ENCODE measurements around the gene RXFP1. TPM values are rescaled to one million over a fixed set of nuclear protein-coding genes. Genes with fewer than 3 reads are reported as not detected.
A peak's percentile ranks its signal among the peaks of the same experiment; 100 is the strongest.

RXFP1 gene
- total RNA-seq, result not detected

DNA sequence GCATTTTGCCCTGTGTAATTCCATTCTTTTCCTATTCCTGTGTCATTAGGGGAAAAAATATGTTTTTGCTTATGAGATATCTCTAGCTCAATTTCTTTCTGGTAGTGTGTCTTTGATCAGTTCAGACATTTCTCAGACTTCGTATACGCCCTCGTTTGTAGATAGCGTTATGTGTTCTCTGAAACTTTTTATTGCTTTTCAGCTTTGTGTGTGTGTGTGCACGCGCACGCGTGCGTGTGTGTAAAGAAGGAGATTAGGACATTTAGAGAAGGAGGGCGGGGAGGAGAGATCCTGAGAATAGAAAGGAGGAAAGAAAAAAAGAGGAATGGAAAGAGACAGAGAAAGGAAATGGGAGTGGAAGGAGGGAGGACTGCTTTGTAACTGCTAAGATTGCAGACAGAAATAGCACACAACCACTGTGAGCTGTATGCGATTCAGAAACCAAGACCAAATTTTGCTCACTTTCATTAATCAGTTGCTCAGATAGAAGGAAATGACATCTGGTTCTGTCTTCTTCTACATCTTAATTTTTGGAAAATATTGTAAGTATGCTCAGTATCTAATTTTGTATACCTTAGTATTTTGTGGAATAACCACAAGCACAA is at the start of gene RXFP1:
RXFP1 (plus strand) TSS at position 399 of the 605 bp plus-strand sequence; CDS start at position 494, 95 bp downstream.
- H3K36me3 Mint-ChIP-seq (ENCODE audit: insufficient read depth in 2 of 2), result no peaks in the 10 kb centered on the region
- no peak within 1 kb of the TSS for H3K27ac Mint-ChIP-seq
- peaks cover 7% of the 10 kb centered on the region for H3K27me3 Mint-ChIP-seq (ENCODE audit: low read depth)
- H3K4me1 Mint-ChIP-seq (ENCODE audit: low read depth), result no peaks in the 10 kb centered on the region
- ATAC-seq (replicated peaks in 1 of 2) (no peak), DNase-seq (no peak)
- no peaks in the 10 kb centered on the region for H3K9me3 Mint-ChIP-seq
- H3K4me3 Mint-ChIP-seq, result no peak within 1 kb of the TSS

- H3K4me1 Mint-ChIP-seq (ENCODE audit: low read depth), result no peaks in the 10 kb centered on the region
- H3K27me3 Mint-ChIP-seq (ENCODE audit: low read depth), result no peaks in the 10 kb centered on the region
These were observed 39.9 kb upstream of the RXFP1 start for GRCh38 chr4:158481811-158482210.

GRCh38 chr4:158484173-158484885 is 37.4 kb upstream of the RXFP1 start:
- Mint-ChIP-seq H3K27ac (no peak overlapping the region), H3K36me3 (ENCODE audit: insufficient read depth in 2 of 2) (peaks cover 0 to 2% of the 10 kb centered on the region in 2 donors), H3K9me3 (peaks cover 8 to 9% of the 10 kb centered on the region in 2 donors), H3K27me3 (ENCODE audit: low read depth) (no peaks in the 10 kb centered on the region), H3K4me3 (no peak overlapping the region), H3K4me1 (ENCODE audit: low read depth) (no peaks in the 10 kb centered on the region)
- DNase-seq (no peak), ATAC-seq (replicated peaks in 1 of 2) (no peak)

More at GRCh38 chr4:158481811-158482210, 39.9 kb upstream of the RXFP1 start:
- Mint-ChIP-seq H3K9me3 (peaks cover 2 to 4% of the 10 kb centered on the region in 2 donors), H3K36me3 (ENCODE audit: insufficient read depth in 2 of 2) (peaks cover 0 to 2% of the 10 kb centered on the region in 2 donors), H3K27ac (no peak overlapping the region), H3K4me3 (no peak overlapping the region)
- DNase-seq (no peak), ATAC-seq (replicated peaks in 1 of 2) (no peak)

GRCh38 chr4:158490629-158491028 is 31.1 kb upstream of the RXFP1 start:
- no peaks in the 10 kb centered on the region for H3K27me3 Mint-ChIP-seq (ENCODE audit: low read depth)
- H3K9me3 Mint-ChIP-seq, result peaks cover 7% of the 10 kb centered on the region in 2 donors
- DNase-seq, result no peak
- H3K27ac Mint-ChIP-seq, result no peak overlapping the region
- H3K4me1 Mint-ChIP-seq (ENCODE audit: low read depth), result no peaks in the 10 kb centered on the region
- no peak overlapping the region for H3K4me3 Mint-ChIP-seq
- ATAC-seq (replicated peaks in 1 of 2), result no peak
- peaks cover 0 to 2% of the 10 kb centered on the region in 2 donors for H3K36me3 Mint-ChIP-seq (ENCODE audit: insufficient read depth in 2 of 2)

- ATAC-seq (replicated peaks in 1 of 2), result no peak
- H3K9me3 Mint-ChIP-seq, result peaks cover 6 to 7% of the 10 kb centered on the region in 2 donors
- no peak for DNase-seq
- no peak overlapping the region for H3K27ac Mint-ChIP-seq
- peaks cover 4% of the 10 kb centered on the region for H3K27me3 Mint-ChIP-seq (ENCODE audit: low read depth)
- no peak overlapping the region for H3K4me3 Mint-ChIP-seq
- H3K4me1 Mint-ChIP-seq (ENCODE audit: low read depth), result no peaks in the 10 kb centered on the region
- H3K36me3 Mint-ChIP-seq (ENCODE audit: insufficient read depth in 2 of 2), result peaks cover 0 to 2% of the 10 kb centered on the region in 2 donors
These were observed 29.3 kb upstream of the RXFP1 start for GRCh38 chr4:158492391-158492790.

GRCh38 chr4:158496030-158496741 is 25.5 kb upstream of the RXFP1 start:
- no peak overlapping the region for H3K4me3 Mint-ChIP-seq
- no peaks in the 10 kb centered on the region for H3K4me1 Mint-ChIP-seq (ENCODE audit: low read depth)
- ATAC-seq (replicated peaks in 1 of 2) (no peak), DNase-seq (peak; percentile 40 to 50)
- H3K36me3 Mint-ChIP-seq (ENCODE audit: insufficient read depth in 2 of 2), result peaks cover 0 to 2% of the 10 kb centered on the region in 2 donors
- no peak overlapping the region for H3K27ac Mint-ChIP-seq
- H3K9me3 Mint-ChIP-seq, result no peaks in the 10 kb centered on the region
- peaks cover 4% of the 10 kb centered on the region for H3K27me3 Mint-ChIP-seq (ENCODE audit: low read depth)

- Mint-ChIP-seq H3K9me3 (peaks cover 4 to 7% of the 10 kb centered on the region in 2 donors), H3K4me3 (no peak overlapping the region), H3K27me3 (ENCODE audit: low read depth) (peaks cover 14% of the 10 kb centered on the region), H3K4me1 (ENCODE audit: low read depth) (no peaks in the 10 kb centered on the region), H3K27ac (no peak overlapping the region), H3K36me3 (ENCODE audit: insufficient read depth in 2 of 2) (no peaks in the 10 kb centered on the region)
- ATAC-seq (replicated peaks in 1 of 2) (no peak), DNase-seq (no peak)
These were observed 21.6 kb upstream of the RXFP1 start for GRCh38 chr4:158500054-158500453.

GRCh38 chr4:158513256-158513655 is 8.4 kb upstream of the RXFP1 start:
- Mint-ChIP-seq H3K9me3 (no peaks in the 10 kb centered on the region), H3K36me3 (ENCODE audit: insufficient read depth in 2 of 2) (no peaks in the 10 kb centered on the region), H3K27ac (no peak overlapping the region), H3K4me3 (no peak overlapping the region), H3K27me3 (ENCODE audit: low read depth) (no peaks in the 10 kb centered on the region), H3K4me1 (ENCODE audit: low read depth) (no peaks in the 10 kb centered on the region)
- no peak for ATAC-seq (replicated peaks in 1 of 2)
- DNase-seq, result no peak

GRCh38 chr4:158519226-158519625 is 2.5 kb upstream of the RXFP1 start:
- Mint-ChIP-seq H3K27me3 (ENCODE audit: low read depth) (peaks cover 6% of the 10 kb centered on the region), H3K4me1 (ENCODE audit: low read depth) (no peaks in the 10 kb centered on the region), H3K9me3 (no peaks in the 10 kb centered on the region), H3K27ac (no peak overlapping the region), H3K4me3 (no peak overlapping the region), H3K36me3 (ENCODE audit: insufficient read depth in 2 of 2) (no peaks in the 10 kb centered on the region)
- DNase-seq, result no peak
- ATAC-seq (replicated peaks in 1 of 2), result no peak

- DNase-seq (no peak), ATAC-seq (replicated peaks in 1 of 2) (no peak)
- Mint-ChIP-seq H3K27ac (no peak overlapping the region), H3K4me1 (ENCODE audit: low read depth) (no peaks in the 10 kb centered on the region), H3K4me3 (no peak overlapping the region), H3K9me3 (no peaks in the 10 kb centered on the region), H3K36me3 (ENCODE audit: insufficient read depth in 2 of 2) (no peaks in the 10 kb centered on the region), H3K27me3 (ENCODE audit: low read depth) (peaks cover 7% of the 10 kb centered on the region)
These were observed 2.4 kb downstream of the RXFP1 start for GRCh38 chr4:158523990-158524535.

DNA sequence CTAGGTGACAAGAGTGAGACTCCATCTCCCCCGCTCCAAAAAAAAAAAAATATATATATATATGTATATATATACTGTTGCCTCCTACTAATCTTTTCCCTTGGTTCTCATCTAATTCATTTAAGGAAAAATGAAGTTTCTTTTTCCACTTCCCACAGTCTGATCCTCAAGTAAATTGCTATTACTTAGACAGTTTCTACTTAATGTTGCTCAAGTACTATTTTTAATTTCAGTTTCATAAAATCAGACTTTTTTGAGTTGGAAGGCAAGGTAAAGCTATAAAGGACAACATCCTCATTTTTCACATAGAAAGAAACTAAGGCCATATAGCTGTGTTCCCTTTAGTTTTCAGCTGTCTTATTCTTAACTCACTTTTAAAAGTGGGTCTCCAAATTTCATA is 5.8 kb downstream of the RXFP1 start:
- no peak for ATAC-seq (replicated peaks in 1 of 2)
- peaks cover 20% of the 10 kb centered on the region for H3K27me3 Mint-ChIP-seq (ENCODE audit: low read depth)
- no peak overlapping the region for H3K4me3 Mint-ChIP-seq
- DNase-seq, result no peak
- H3K27ac Mint-ChIP-seq, result no peak overlapping the region
- H3K36me3 Mint-ChIP-seq (ENCODE audit: insufficient read depth in 2 of 2), result no peaks in the 10 kb centered on the region
- no peaks in the 10 kb centered on the region for H3K9me3 Mint-ChIP-seq
- no peaks in the 10 kb centered on the region for H3K4me1 Mint-ChIP-seq (ENCODE audit: low read depth)

- no peak for ATAC-seq (replicated peaks in 1 of 2)
- Mint-ChIP-seq H3K36me3 (ENCODE audit: insufficient read depth in 2 of 2) (no peaks in the 10 kb centered on the region), H3K4me3 (no peak overlapping the region), H3K9me3 (no peaks in the 10 kb centered on the region), H3K27me3 (ENCODE audit: low read depth) (peaks cover 13% of the 10 kb centered on the region), H3K27ac (no peak overlapping the region), H3K4me1 (ENCODE audit: low read depth) (no peaks in the 10 kb centered on the region)
- no peak for DNase-seq
These were observed 7.8 kb downstream of the RXFP1 start for GRCh38 chr4:158529505-158529904.

GRCh38 chr4:158530381-158530780 is 8.7 kb downstream of the RXFP1 start:
- DNase-seq, result no peak
- no peak overlapping the region for H3K27ac Mint-ChIP-seq

More at GRCh38 chr4:158530381-158530780, 8.7 kb downstream of the RXFP1 start:
- Mint-ChIP-seq H3K36me3 (ENCODE audit: insufficient read depth in 2 of 2) (no peaks in the 10 kb centered on the region), H3K27me3 (ENCODE audit: low read depth) (peaks cover 13% of the 10 kb centered on the region), H3K4me3 (no peak overlapping the region), H3K4me1 (ENCODE audit: low read depth) (peaks cover 6% of the 10 kb centered on the region), H3K9me3 (no peaks in the 10 kb centered on the region)
- ATAC-seq (replicated peaks in 1 of 2), result no peak

All from activated T-cell treated with anti-CD3 and anti-CD28 coated beads, Interleukin-2, amount 50 U/mL, for 72 hours (primary cell).